HG03378 (cell line): ENCODE data around the gene MAP3K13.
"Not testable (repeated sequence)": the region's sequence is repeated elsewhere in the genome, so short reads cannot be mapped to it uniquely, and the experiment has no call there.

Experiments
- ATAC-seq: cut with Tn5 transposase; IDR thresholded peaks from one replicate; pipeline ENCODE4 v1.9.1; 2021; ENCODE audit warnings: mild to moderate bottlenecking, moderate library complexity; ENCODE audit not compliant: unreplicated experiment

The MAP3K13 gene

DNA sequence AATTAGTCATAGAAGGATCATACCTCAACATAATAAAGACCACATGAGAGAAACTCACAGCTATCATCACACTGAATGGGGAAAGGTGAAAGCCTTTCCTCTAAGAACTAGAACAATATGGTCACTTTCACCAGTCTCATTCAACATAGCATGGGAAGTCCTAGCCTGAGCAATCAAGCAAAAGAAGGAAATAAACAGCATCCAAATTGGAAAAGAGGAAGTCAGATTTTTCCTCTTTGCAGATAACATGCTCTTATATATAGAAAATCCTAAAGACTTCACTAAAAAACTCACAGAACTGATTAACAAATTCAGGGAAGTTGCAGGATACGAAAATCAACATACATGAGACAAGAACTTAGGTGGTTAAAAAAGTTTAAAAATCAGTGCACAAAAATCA, 24.7 kb downstream of the MAP3K13 start:
- ATAC-seq = no peak

- ATAC-seq = no peak
These were observed 30.1 kb downstream of the MAP3K13 start for GRCh38 chr3:185393055-185393454.

DNA sequence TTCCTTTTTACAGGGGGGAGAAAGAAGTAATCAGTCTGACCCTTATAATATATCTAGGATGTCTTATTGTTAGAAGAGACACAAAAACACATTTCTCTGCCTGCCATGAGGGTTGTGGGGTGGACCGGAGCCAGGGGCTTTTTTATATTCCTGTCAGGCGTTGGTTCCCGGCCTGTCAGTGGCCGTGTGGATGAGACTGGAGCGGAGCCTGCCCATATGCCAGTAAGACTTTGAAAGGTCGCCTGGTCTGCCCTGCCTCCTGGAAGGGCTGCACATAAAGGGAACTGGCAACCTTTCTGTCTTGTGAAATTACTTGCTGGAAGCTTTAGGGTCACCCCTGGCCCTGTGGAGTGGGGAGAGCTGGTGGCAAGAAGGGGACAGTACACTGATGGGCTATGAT, 34.7 kb downstream of the MAP3K13 start:
- no peak for ATAC-seq

- no peak for ATAC-seq
These were observed 37.1 kb downstream of the MAP3K13 start for GRCh38 chr3:185399737-185400667.

- ATAC-seq = no peak
These were observed 37.9 kb downstream of the MAP3K13 start for GRCh38 chr3:185400866-185401265.

DNA sequence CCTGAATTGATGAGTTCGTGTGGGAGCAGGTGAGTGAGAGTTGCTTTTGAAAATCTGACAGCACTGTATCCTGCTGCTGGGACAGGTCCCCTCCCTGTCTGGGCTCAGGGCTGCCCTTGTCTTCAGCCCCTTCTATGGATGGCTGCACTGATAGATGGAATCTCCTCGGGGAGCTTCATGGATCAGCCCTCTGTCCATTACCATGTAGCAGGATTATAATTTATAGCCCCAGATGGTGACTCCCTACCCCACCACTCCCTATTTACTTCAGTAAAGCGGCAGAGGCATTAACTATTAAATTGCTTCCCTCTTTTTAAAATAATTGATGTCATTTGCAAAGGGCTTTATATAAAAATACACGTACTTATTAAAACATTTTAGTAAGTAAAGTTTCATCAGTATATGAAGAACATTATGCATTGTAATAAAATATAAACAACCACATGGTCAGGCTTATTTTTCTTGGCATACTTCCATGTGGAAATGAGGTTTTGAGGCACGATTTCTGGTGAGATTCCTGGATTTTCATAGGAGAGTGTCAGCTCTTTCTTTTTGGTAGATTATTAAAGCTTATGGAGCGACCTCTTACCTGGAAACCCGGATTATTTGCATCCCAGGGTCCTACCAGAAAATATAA, 38.5 kb downstream of the MAP3K13 start:
- no peak for ATAC-seq

DNA sequence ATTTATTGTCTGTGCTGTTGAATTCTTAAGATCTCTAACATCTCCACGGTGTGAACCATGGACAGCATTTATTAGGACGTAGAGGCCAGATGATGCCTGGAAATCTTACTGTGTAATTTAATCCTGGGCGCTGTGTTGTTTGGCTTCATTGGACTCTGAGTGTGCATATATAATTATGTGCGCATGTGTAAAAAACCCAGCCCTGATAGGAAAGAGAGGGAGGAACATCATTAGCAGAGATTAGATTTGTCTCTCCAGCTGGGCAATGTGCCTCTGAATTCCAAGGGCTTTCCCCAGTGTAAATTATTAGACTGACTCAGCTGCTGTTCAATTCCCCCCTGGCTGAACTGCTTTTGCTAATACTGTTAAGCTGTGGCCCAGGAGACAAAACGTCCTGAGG, 39.6 kb downstream of the MAP3K13 start:
- ATAC-seq = no peak

GRCh38 chr3:185403002-185403401, 40.1 kb downstream of the MAP3K13 start:
- no peak for ATAC-seq

GRCh38 chr3:185405243-185405642, 42.3 kb downstream of the MAP3K13 start:
- no peak for ATAC-seq

- ATAC-seq = no peak
These were observed 42.7 kb downstream of the MAP3K13 start for GRCh38 chr3:185405664-185406063.

- ATAC-seq = no peak
These were observed 43.2 kb downstream of the MAP3K13 start for GRCh38 chr3:185406121-185406620.

DNA sequence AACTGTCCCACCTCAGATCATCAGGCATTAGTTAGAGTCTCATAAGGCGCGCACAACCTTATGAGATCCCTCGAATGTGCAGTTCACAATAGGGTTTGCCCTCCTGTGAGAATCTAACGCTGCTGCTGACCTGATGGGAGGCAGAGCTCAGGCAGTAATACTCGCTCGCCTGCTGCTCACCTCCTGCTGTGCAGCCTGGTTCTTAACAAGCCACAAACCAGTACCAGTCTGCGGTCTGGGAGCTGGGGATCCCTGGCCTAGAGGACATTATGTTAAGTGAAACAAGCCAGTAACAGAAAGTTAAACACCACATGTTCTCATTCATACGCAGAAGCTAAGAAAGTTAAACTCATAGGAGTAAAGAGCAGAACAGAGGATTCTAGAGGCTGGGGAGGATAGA, 47.0 kb downstream of the MAP3K13 start:
- ATAC-seq = no peak

- ATAC-seq = no peak
These were observed 48.2 kb downstream of the MAP3K13 start for GRCh38 chr3:185411133-185411532.

DNA sequence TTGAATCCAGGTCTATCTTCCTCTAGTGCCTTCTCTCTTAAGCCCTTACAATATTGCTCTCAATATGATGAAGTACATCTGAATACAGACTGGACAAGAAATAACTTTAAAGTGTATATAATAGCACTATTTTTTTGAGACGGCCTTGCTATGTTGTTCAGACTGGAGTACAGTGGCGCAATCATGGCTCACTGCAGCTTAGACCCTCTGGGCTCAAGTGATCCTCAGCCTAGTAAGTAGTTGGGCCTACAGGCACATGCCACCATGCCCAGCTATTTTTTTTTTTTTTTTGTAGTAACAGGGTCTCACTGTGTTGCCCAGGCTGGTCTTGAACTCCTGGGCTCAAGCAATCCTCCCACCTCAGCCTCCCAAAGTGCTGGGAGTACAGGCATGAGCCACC, 53.6 kb downstream of the MAP3K13 start:
- ATAC-seq = no peak

GRCh38 chr3:185418561-185418977, 55.6 kb downstream of the MAP3K13 start:
- ATAC-seq = not testable (repeated sequence)

DNA sequence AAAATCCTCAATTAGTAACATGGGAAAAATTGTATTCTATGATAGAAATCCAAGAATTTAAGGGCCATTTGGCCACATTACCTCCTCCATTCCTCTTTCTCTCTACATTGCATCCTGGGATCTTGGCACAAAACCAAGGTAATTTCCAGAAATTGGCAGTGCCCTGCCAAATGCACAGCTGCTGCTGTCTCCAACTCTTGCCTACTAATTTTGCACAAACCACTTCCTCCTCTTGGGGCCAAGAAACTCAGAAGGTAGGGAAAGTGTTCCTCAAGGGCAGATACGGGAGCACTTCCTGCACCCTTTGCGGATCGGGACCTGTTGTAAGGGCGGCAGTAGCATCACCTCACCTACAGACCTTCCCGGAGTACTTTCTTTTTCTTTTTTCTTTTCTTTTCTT, 57.8 kb downstream of the MAP3K13 start:
- no peak for ATAC-seq

- no peak for ATAC-seq
These were observed 58.8 kb downstream of the MAP3K13 start for GRCh38 chr3:185421577-185422232.

DNA sequence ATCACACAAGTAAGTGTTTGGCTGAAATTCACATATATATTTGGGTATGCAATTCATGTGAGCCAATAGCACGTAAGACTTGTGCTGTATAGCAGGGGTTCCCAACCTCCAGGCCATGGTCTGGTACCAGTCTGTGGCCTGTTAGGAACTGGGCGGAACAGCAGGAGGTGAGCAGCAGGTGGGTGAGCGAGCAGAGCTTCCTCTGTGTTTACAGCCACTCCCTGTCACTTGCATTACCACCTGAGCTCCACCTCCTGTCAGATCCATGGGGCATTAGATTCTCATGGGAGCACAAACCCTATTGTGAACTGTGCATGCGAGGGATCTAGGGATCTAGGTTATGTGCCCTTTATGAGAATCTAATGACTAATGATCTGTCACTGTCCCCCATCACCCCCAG, 59.7 kb downstream of the MAP3K13 start:
- no peak for ATAC-seq

DNA sequence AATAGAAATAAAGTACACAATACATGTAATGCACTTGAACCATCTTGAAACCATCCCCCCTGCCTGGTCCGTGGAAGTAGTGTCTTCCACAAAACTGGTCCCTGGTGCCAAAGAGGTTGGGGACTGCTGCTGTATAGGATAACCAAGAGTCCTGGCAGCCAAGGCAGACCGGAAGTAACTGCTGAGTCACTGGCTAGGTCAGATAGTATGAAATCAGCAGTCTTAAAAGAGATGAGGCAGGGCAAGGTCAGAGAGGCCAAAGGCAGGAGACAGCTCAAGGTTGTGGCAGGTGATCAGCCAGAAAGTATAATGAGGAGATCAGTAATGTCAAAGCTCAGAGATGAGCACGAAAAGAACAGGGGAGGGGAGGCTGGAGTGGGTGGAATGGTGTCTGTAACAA, 60.2 kb downstream of the MAP3K13 start:
- no peak for ATAC-seq

- ATAC-seq = no peak
These were observed 61.5 kb downstream of the MAP3K13 start for GRCh38 chr3:185424435-185424834.

- no peak for ATAC-seq
These were observed 67.4 kb downstream of the MAP3K13 start for GRCh38 chr3:185430375-185430774.
